Fibroblast of skin of back (primary cell): Measurements from ENCODE around the gene MYCBP.
"Not testable (repeated sequence)": the region's sequence is repeated elsewhere in the genome, so short reads cannot be mapped to it uniquely, and the experiment has no call there.

ENCODE experiments used
- DNase-seq: peaks from one replicate; pipeline ENCODE4 v3.0.0-alpha.2; 2013

The MYCBP gene

DNA sequence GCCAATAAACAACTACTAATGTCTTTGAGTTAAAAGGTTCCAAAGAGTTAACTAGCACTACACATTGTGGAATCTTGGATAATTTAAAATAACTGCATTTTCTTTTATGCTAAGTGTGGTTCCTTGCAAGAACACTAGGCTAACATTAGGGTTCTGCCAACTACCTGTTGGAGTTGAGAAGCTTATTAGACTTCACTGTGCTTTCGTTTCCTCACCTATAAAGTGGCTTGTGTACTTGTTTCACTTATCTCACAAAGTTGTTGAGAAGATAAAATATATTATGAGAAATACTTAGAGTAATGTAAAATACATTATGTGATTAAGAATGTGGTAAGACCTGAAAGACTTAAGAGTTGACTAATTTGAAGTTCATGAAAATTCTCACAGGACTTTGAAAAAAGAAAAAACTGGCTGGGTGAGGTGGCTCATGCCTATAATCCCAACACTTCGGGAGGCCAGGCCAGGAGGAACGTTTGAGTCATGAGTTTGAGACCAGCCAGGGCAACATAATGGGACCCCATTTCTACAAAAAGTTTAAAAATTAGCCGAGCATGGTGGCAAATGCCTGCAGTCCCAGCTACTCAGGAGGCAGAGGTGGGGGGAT, 7.9 kb downstream of the MYCBP start:
- no peak for DNase-seq

DNA sequence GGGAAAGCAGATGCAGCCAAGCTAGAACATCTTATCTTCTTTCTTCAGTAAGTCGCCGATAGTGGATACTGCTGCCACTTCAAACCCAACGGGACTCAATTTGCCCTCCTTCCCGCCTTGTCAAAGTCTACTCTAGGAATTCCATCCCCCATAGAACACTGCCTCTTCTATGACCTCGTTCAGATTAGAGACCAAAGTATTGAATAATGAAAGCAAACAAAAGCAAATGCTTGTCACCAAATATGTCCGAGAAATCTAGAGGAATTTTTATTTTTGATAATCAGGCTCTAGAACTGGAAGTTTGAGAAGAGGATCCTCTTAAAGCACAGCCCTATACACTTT, 12.7 kb downstream of the MYCBP start:
- peak; percentile 2 for DNase-seq

DNA sequence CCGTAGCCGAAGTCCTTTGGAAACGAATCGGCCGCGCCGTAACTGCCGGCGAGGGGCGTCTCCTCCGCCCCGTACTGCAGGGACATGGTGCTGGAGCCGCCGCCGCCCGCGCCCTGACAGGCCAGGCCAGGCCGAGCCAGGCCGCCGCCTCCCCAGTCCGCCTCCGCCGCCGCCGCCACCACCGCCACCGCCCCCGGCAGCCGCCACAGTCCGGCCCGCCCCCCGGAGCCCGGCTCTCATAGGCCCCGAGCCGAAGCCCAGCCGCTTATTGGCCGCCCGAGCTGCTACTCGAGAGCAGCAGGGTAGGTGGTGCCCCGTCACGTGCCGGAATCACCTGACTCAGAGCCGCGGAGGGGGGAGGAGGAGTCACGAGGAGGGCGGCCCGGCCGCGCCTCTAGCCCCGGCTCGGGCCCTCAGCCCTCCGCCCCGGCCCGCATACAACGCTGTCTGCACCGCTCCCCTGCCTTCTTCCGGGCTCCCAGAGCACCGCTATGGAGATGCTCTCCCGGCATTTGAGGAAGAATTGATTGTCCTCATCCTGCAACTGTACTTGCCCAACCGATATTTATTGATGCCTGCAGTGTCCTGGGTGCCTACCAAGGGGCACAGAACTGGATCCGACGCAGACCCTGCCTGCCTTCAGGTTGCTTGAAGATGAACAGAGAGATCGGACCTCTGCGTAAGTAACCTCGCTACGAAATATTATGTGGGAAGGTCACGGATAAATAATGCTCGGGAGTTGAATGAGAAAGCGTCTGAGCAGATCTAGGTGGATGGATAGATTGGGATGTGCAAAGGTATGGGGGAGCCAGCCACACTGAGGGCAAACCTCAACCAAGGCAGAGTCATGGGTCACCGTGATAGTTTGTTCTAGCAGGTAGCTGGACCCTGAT, 13.3 kb downstream of the MYCBP start, which contains the start of gene RRAGC:
TSS of gene RRAGC (minus strand) at position 212 of the 893 bp plus-strand sequence. CDS start at position 86, 126 bp downstream.
- DNase-seq: peak; percentile 99

GRCh38 chr1:38858833-38859560, 14.2 kb downstream of the MYCBP start:
- peak; percentile 60 for DNase-seq

DNA sequence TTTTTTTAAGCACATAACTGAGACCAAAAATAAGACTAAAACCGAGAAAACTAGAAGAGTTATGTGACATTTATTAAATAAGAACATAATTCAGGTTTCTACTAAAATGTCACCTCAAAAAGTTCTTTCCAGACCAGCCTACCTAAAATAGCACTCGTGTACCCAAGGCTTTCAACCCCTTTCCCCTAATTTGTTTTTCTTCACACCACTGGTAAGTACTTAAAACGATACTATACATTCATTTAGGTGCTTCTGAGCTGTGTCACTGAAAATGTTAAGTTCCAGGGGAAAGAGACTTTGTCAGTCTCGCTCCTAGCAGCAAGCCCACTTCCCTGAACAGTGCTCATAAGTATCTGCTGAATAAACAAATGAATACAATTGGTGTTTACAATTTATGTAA, 20.4 kb downstream of the MYCBP start:
- DNase-seq: no peak

DNA sequence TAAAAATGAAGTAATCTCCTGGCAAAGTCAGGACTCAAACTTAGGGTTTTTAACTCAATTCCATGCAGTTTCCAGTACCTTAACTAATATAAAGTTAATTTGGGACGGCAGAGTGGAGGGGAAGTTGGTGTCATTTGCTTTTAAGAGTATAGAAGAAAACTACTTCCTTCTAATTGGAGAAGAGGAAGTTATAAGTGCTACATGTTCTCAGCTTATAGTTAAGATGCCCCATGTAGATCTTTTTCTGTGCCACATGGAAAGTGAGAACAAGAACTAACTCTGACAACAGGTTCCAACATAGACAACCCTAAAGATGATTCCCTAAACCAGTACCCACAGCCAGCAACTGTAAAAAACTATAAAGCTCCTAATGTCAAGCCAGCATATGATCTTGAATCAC, 25.1 kb downstream of the MYCBP start:
- no peak for DNase-seq

- DNase-seq: no peak
Measured at GRCh38 chr1:38846210-38846609, 26.9 kb downstream of the MYCBP start.

GRCh38 chr1:38845088-38845487, 28.1 kb downstream of the MYCBP start:
- not testable (repeated sequence) for DNase-seq

DNA sequence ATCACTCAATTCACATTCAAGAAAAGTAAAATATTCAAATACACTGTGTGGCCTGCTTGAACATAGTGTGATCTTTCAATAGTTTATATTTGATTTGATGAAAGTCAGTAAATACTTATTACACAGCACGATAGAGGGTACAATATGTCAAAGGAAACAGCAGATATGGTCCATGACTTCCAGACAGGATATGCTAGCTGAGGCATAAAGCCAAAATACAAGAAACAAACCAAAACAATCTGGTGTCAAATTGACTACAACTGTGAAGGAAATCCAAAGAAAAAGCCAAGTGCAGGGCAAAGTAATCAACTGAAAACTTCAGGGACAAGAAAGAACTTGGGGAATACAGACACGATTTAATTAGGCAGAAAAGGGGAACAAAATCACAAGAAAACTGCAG, 32.9 kb downstream of the MYCBP start:
- DNase-seq: no peak

- DNase-seq: no peak
Measured at GRCh38 chr1:38839363-38839762, 33.8 kb downstream of the MYCBP start.

- DNase-seq: not testable (repeated sequence)
Measured at GRCh38 chr1:38836316-38836715, 36.8 kb downstream of the MYCBP start.

DNA sequence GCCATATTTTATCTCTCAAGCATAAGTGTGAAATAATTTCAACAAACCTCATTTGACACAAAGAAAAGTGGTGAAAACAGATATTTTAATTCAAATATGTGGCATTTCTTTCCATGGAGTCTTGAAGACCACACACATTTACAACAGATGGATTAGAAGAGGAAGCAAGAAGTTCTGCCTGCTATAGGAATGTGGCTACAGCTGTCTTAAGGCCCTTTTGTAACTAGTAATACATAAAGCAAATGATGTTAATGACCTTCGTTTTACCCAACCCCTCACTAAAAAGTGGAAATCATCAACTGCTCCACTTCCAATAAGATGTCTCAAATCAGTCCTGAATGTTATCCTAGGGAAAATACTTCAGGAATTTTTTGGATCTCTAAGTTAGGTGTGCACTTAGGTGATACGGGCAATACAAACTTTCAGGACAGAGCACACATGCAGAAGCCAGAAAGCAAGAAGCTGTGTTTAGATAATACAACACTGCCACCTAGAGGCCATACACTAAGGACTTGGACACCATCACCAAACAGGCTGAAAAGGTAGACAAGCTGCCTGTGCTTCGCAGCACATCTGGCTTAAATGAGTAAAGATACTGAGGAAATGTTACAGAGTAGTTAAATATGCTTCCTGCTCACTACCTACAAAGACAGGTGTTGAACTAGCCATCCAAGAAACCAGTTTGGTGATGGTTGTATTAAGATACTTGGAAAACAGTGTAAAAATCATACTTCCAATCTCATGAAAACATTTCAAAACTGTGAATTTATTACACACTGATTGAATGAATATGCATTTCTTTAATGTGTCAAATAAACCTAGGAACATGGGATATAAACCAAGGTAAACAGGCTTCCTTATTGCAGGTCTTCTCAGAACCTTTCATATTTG, 38.0 kb downstream of the MYCBP start:
- peak; percentile 76 for DNase-seq

GRCh38 chr1:38834221-38834782, 38.8 kb downstream of the MYCBP start:
- peak; percentile 12 for DNase-seq

DNA sequence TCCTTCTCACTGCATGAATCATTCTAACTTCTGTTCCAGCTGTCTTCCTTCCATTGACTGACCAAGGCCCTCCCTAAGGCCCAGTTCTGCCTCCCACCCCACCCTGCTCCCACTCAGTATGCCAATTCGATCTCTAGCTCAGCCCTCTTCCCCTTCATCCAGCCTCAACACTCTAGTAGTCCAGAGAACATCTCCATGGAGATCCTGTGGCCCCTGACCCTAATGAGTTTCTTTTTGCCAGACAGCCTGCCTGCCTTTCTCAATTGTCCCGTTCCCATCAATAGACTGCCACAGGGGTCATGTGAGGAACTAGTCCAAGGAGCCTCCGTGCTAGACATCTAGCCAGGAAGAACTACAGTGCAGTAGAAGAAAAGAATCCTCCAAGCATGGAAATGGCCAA, 40.0 kb downstream of the MYCBP start:
- DNase-seq: no peak

GRCh38 chr1:38832370-38832734, 40.8 kb downstream of the MYCBP start:
- no peak for DNase-seq

DNA sequence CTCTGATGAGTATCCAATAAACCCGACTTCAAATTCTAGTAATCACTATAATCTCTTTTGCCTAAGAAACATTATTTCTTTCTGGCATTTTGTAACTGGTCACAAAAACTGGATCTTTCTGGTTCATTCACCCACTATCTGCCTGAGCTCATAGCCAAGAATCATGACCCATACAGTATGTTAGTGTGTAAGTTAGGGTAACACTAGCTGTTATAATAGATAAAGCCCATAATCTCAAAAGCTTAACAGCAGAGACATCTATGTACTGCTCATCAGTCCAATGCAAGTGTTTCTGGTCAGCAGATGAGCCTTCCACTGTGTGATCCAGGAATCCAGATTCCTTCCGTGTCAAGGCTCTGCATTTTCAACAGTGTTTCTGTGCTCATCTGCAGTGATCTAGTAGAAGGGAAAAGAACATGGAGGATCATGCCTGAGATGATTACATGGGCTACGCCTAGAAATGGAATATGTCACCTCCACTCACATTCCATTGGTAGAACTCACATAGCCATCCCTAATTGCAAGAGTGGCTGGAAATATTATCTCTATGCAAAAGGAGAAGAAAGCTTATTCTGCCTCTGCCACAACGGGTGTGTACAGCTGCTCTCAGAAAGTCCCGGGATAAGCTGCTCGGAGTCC, 41.3 kb downstream of the MYCBP start:
- DNase-seq: peak; percentile 18

GRCh38 chr1:38829368-38829767, 43.8 kb downstream of the MYCBP start:
- no peak for DNase-seq

- DNase-seq: no peak
Measured at GRCh38 chr1:38827318-38827717, 45.8 kb downstream of the MYCBP start.

DNA sequence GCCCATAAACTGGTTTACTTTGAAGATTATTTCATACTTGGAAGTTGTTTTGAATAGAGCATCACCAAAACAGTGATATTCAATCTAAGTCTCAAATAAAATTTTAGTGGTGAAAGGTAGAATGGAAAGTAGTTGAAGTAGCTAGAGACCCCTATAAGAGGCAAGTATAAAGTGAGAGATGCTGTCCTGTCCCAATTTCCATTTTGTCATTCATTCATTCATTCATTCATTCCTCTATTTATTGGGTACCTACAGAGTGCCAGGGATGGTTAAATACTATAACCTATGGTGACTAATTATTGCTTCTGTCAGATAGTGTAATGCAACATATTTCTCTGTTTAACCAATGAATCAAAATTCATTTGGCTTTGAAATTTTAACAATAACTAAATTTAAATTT, 46.3 kb downstream of the MYCBP start:
- no peak for DNase-seq

DNA sequence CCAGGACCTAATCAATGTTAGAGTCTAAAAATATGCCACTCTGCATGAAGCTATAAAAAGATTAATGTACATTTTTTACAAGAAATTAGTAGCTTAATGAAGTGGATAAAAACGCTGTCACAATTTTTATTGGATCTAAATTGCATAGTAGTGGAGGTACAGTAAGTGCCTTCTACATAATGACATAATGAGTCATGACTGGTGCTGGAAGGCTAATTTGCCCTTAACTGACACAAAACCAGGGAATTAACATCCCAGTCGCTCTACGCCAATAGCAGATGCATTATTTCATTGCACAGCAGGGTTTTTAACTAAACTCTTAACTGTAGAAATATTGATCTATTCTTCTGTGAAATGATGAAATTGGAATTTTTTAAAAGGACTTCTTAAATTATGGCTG, 46.9 kb downstream of the MYCBP start:
- DNase-seq: no peak

- DNase-seq: no peak
Measured at GRCh38 chr1:38820860-38821259, 52.3 kb downstream of the MYCBP start.

DNA sequence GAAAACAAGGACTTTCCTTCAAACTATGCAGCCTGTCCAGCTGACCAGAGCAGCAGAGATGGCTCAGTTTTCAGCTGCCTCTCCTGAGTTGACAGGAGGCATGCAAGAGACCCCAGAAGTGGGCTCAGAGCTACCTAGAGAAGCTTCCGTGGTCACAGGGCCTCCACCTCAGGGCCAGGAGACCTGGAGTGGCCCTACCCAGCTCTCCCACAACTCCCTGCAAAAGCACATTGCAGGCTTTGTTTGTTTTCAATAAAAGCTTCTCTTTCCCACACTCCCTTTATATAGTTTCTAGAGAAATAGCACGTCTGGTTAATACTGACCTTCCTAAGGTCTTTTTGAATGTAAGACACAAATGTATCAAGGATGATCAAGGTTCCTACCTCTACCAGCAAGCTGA, 53.6 kb downstream of the MYCBP start:
- DNase-seq: no peak
